HG03354 (cell line): ENCODE measurements around the gene PPP2R3B.

Source experiments
- ATAC-seq: cut with Tn5 transposase; IDR thresholded peaks from one replicate; pipeline ENCODE4 v1.9.1; 2021; ENCODE audit warnings: mild to moderate bottlenecking; ENCODE audit not compliant: unreplicated experiment, poor library complexity, severe bottlenecking

The PPP2R3B gene

DNA sequence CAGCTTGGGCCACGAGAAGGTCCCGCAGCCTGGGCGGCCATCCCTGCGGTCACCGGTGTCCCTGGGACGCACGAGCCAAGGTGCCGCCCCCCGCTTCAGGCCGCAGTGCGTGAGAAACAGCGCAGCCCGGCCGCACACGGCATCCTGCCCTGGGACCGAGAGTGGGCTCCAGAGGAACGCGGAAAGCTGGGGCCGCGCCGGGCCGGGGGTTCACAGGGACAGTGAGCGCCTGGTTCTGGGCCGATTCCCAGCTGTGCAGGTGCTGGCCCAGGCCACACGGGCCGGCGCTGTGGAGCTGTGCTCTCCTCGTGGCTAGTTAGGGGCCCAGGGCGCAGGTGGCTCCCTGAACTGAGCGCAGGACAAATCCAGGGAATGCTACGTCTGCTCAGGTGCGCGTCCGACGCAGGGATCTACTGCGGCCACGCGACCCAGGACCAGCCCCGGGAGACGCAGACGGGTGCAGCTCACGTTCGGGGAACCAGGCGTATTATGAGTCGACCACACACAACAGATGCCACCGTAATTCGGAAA lies 42.3 kb downstream of the PPP2R3B start:
- no peak for ATAC-seq

DNA sequence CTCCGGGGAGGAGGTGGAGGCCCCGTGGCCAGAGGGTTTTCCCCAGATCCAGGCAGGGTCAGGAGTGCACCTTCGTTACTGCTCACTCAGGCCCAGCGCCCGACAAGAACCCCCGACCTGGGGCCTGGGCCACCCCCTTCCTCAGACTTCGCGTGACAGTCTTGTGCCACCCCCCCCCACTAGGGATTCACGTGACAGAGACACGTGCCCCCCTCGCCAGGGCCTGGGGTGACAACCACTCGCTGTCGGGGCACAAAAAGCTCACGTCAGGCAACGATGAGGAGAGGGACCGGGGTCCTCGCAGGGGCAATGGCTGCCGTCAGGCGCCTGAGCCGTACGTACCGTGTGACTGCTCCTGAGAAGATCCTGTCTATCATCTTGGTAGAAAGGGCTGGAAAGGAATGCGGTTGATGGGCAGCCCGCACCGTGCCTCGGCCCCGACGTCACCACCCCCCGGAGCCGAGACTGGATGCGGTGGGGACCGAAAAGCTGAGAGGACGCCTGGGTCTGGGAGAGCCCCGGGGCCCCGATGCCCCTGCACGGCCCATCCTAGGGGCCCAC lies 45.1 kb downstream of the PPP2R3B start:
- ATAC-seq, result no peak

DNA sequence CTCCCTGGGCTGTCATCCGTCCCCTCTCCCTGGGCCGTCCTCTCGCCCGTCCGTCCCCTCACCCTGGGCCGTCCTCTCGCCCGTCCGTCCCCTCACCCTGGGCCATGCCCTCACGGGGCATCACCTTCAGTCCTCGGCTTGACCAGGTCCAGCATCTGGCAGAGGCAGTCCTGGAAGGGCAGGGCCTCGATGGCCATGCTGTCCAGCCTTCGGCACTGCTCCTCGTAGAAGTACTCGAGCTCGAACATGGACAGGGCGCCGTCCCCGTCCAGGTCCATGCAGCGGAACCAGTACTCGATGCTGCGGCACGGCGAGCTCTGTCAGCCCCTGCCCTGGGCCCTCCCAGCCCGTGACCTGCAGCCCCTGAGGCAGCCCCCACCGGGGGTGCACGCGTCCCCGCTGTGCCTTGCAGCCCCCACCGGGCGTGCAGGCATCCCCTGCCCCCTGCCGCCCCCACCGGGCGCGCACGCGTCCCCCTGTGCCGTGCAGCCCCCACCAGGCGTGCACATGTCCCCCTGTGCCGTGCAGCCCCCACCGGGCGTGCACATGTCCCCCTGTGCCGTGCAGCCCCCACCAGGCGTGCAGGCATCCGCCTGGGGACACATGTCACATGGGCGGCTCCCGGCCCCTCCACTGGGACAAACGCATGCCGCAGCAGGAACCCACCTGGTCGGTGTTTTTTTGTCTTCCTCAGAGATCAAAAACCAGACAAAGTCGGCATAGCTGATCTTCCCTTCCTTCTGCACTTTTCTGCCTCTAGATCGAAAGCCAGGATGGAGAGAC lies 45.9 kb downstream of the PPP2R3B start:
- no peak for ATAC-seq

DNA sequence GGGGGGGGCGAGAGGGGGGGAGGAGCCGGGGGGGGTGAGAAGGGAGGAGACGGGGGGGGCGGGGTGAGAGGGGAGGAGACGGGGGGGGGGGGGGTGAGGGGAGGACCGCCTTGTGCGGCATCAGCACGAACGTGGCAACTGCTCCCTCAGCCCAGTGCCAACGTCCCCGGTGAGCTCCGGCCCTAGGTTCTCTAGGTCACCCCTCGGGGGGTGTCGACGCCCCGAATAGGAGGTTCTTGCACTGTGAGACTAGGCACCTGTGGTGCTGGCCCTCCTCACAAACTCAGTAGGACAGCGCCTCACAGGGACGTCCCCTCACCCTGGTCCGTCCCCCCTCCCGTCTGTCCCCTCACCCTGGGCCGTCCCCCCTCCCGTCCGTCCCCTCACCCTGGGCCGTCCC lies 46.6 kb downstream of the PPP2R3B start:
- no peak for ATAC-seq

DNA sequence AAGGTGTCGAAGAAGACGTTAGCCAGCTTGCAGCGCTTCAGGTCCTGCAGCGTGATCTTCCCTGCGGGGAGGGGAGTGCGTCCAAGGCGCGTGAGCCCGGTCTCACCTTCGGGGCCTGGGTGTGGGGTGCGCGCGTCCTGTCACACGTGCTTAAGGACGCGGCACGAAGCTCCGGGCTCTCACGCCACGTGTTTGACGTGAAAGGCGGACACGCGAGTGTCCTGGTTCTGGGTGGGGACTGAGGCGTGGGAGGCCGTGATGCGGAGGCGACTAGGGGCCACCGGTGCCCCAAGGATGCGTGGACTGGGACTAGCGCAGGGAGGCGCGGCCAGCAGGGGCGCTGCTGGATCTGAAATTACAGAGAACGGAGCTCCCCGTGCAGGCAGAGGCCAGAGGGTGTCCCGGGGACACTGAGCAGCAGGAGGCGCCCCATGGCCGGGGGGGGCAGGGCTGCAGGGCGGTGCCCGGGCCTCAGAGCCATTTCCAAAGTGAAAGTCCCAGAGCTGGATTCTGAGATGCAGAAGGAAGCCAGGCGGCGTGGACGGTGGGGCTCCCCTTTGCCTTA lies 47.8 kb downstream of the PPP2R3B start:
- no peak for ATAC-seq

DNA sequence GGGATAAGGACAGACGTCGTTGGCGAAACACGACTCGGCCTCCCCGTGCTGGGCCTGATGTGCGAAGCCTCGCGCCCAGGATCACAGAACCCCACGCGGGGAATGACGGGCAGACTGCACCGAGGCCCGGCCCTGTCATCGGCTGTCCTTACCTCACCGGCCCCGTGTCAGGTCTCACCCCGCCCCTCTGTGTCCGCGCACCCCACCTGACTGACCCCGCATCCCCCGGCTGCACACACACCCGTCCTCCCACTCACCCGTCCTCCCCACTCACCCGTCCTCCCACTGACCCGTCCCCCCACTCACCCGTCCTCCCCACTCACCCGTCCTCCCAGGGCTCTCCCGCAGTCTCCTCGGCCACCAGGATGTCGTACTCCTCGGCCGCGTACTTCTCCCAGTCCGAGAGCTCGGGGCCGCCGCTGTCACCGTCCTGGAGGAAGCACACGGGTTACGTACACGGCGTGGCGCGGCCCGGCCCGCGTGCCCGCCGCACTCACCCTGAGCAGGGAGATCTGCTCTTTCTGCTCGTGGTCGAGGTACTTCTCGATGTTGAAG lies 48.3 kb downstream of the PPP2R3B start:
- ATAC-seq, result no peak

DNA sequence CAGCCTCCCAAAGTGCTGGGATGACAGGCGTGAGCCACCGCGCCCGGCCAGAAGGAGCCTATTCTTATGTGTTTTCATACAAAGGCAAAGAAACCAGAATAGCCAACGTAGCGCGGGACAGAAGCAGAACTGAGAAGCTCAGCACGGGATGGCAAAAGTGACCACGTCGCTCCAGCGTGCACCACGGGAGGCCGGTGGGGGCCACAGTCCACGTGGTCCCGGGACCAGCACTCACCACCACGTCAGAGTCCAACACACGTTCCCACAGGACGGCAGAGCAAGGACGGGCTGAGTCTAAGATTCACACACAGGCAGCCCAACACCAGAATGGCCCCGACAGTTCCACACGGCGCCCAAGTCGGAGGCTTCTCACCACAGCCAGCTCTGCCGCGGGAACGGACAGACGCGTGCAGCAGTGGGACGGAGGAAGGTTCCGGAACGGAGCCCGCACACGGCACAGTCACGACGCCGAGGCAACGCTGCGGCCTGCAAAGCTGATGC lies 49.3 kb downstream of the PPP2R3B start:
- no peak for ATAC-seq

DNA sequence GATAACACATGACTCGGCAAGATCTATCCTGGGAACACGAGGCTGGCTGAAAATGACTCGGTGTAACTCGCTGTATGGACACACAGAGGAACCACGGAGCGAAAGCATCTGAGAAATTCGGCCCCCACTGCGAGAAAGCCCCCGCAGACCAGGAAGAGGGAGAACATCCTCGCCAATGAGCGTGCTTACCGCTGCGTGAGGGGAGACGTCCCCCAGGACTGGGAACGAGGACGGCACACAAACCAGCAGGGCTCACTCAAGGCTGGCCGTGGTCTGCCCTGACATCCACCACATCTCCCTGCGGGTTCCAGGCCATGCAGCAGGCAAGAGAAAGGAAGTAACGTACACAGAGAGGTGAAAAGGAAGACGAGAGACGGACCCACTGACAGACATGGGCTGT lies 50.5 kb downstream of the PPP2R3B start:
- ATAC-seq, result no peak

DNA sequence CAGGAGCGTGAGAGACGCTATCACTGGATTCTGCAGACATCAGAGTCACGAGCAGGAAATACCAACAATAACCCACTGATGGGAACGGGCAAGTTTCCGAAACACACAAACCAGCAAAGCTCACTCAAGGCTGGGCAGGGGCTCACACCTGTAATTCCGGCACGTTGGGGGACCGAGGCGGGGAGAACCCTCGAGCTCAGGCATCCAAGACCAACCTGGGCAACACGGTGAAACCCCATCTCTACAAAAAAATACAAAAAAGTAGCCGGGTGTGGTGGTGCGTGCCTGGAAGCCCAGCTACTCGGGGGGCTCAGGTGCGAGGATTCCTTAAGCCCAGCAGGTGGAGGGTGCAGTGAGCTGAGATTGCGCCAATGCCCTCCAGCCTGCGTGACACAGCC lies 51.0 kb downstream of the PPP2R3B start:
- no peak for ATAC-seq

DNA sequence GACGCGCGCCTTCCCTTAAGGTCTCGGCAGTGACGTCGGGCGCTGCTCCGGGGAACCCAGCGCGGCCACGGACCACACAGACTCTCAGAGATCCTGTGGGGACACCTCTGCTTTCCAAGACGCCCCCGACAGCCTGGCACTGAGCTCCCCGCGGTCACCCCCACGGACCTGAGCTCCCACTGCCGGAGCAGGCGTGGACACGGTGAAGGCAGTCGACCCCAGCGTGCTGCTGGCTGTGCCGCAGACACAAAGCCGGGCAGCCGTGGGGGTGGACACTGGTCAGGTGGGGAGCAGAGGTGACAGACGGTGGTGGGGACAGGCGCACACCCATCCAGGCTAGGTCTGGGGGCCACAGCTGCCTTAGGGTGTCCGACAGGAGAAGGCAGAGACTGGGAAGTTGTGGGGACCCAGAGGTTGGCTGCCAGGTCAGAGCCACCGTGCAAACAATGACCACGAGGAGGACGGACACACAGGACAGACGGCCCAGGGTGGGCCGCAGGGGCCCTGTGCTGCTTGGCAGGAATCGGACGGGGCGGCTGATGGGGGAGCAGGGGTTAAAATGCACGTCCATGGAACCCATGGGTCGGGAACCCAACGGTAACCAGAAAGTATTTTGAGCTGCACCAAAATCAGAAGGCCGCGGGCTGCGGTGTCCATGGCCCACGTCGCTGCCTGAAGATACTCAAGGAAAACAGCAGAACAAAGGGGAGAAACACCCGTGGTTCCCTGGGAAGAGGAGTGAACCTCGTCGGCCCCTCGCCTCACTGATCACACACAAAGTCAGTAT lies 51.5 kb downstream of the PPP2R3B start:
- no peak for ATAC-seq

DNA sequence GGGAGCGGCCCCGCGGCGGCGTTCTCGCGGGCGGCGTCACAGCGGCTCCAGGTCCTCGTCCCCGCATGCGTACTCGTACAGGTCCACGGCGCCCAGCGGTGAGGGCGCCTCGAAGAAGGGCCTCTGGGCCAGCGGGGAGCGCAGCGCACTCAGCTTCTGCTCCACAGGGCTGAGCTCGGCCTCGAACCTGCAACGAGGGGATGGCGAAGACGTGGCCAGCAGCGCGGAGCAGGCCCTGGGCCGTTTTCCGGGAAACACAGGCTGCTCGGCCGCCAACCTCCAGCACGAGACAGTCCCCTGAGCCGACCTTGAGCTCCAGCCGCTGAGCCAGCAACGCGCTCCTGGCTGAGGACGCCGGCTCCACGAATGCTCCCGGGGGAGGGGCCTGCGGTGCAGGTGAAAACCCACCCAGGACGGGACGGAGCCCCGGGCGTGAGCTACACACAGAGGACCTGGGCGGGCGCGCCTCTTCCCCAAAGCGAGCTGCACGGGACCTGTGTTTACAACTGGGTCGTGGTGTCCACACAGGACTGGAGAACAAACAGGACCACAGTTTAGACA lies 52.3 kb downstream of the PPP2R3B start:
- no peak for ATAC-seq

DNA sequence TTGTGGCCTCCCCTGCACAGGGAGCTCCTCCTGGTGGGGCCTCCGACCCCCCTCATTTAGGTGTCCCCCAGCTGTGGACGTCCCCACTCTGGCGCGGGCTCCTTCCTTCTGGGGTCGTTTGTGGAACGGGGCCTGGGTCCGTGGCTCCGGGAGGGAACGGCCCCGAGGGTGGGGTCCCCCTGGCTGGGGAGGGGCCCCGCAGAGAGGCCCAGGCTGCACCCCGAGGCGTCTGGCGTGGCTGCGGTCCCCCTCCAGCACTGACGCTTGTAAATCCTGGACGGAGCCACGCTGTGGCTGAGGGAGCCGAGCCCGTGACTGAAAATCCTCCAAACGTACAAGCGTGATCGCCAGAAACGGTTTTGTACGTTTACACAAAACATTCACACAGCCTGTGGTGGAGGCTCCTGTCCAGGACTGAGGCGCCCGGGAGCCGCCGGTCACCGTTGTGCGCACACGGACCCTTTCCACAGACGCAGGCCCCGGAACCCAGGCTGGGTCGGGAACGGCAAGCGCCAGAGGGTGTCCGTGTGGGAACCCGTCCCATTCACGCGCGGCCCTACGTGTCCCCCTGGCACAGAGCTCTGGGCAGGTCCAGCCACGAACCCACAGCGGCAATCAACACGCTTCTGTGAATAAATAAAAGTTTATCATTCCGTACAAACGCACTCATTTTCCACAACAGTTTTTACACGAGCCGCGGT lies 52.9 kb downstream of the PPP2R3B start:
- no peak for ATAC-seq

DNA sequence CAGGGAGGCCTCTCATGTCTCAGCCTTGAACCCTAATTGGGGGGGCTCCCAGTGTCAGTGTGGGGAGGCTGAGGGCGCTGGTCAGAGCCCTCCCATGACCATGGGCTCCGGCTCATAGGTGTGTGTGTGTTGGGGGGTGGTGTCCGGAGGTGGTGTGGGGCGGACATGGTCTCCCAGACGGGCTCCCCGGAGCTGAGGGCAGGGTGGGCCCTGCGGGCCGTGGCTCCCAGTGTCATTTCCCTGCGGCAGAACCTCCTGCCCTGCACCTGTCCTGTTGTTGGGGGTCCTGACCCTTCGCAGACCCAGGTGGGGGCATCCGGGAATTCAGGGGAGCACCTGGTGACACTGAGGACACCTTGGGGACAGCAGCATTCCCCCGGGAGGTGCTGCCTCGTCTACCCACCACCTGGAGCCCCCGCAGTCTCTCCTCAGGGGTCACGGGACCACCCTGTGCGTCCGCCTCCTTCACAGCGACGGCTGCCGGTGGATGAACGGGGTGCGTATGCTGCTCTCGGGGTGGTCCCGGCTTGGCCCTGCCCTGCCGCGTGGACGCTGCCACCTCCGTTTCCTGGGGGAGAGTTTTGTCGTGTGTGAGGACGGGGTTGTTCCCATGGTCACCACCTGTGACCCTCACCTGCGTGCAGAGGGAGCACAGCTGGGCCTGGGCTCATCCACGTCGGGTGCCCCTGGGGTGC lies 53.6 kb downstream of the PPP2R3B start:
- no peak for ATAC-seq

DNA sequence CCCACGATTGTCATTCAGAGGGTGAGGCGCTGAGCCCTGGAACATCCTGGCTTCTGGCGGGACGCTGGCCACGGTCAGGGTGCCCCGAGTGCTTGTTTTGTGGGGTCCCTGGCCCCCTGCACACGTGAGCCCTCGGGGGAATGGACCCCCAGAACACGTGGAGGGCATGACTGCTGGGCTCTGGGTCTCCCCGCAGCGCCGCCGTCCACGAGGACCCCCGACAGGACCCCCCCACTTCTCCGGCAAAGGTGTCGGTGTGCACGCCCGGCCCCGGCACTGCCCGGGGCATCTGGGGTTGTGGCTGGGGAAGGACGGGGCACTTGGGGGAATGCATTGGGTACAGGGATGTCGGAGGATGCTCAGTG lies 54.2 kb downstream of the PPP2R3B start:
- no peak for ATAC-seq

DNA sequence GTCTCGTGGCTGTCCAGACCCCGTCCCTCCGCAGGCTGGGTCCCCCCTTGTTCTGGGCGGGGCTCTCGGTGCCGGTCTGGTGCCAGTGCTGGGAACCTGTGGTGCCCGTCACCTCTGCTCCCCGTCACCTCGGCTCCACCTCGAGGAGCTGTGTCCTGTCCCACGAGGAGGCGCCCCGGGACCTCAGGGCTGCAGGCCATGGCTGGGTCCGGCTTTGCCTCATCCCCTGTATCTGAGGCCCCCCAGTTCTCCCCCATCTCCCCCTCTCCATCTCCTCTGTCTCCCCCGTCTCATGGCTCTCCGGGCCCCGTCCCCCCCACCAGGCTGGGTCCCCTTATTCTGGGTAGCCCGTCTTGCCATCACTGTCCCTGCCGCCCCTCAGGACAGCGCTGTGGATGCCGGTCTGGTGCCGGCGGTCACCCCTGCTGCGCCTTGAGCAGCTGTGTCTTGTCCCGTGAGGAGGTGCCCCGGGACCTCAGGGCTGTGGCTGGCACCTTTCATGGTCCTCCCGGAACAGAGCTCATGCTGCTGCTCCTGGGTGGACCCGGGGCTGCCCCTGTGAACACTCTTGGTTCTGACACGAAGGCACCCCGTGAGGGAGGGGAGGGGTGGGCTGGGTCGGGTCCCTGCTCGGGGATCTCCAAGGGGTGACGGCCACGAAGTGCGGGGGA lies 54.7 kb downstream of the PPP2R3B start:
- no peak for ATAC-seq

DNA sequence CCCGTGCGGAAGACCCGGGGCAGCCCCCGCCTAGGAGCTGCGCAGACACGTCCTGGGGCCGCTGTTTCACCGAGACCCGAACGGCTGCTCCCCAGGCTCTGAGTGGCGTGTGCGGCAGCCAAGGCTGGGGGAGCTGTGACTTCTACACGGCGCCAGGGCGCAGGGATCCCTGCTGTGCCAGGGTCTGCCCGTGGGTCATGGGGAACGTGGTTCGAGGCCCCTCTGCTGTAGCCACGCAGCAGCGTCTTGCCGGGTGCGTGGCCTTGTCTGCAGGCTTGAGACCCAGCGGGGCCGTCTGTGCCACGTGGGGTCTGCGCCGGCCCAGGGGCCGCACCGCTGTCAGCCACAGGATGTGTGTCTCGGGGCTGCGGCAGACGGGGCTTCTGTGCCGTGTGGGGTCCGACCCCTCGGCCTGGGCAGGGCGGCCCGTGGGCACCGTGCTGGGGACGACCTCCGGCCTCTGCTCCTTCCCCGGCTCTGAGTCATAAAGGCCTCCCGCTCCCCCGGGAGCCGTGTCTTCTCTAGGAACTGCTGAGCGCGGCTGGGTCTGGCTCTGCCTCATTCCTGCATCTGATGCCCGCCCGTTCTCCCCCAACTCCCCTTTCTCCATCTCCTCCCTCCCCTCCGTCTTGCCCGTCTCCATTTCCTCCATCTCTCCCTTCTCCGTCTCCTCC lies 55.4 kb downstream of the PPP2R3B start:
- no peak for ATAC-seq

DNA sequence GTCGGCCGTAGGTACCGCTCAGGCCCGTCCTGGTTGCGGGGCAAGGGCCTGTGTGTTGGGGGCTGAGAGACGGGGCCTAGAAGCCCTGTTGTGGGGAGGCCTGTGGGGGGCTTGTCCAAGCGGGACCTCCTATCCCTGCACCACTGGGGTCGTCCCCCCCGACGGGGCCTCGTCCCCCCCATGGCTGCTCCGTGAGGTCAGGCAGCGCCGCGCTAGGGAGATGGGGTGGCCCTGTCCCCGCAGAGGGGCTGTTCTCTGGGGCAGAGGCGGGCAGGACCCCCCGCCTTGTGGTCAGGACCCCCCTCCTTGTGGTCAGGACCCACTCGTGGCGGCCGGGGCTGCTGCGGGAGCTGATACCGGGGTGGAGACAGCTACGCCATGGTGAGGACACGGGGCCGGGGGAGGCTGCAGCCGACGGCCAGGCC lies 56.0 kb downstream of the PPP2R3B start:
- no peak for ATAC-seq
